LHCN-M2 (cell line): ENCODE measurements around the gene CCBE1. TPM values are rescaled to one million over a fixed set of nuclear protein-coding genes. Genes with fewer than 3 reads are reported as not detected.

Experiments
- DNase-seq: peaks from one replicate; pipeline ENCODE4 v3.0.0-alpha.2; 2012; ENCODE audit warnings: low read depth
- total RNA-seq: library from RNA; depleted of rRNA; stranded (reverse); fragments of >200 nt; gene quantifications from 2 replicates; pipeline ENCODE4 v1.2.3, GENCODE V29; 2014

The CCBE1 gene
- total RNA-seq, 1 experiment from 2014 or later = 54.9 TPM

GRCh38 chr18:59455728-59456276 lies 241.4 kb downstream of the CCBE1 start:
- no peak for DNase-seq

GRCh38 chr18:59454909-59455727 lies 242.1 kb downstream of the CCBE1 start:
- no peak for DNase-seq

GRCh38 chr18:59453468-59453961 lies 243.7 kb downstream of the CCBE1 start:
- DNase-seq = no peak

- no peak for DNase-seq
Observed at GRCh38 chr18:59451963-59452362, 245.3 kb downstream of the CCBE1 start.

GRCh38 chr18:59451073-59451472 lies 246.2 kb downstream of the CCBE1 start:
- DNase-seq = no peak

- peak; percentile 31 for DNase-seq
Observed at GRCh38 chr18:59448546-59448945, 248.7 kb downstream of the CCBE1 start.

- peak; percentile 31 for DNase-seq
Observed at GRCh38 chr18:59446012-59446411, 251.2 kb downstream of the CCBE1 start.

GRCh38 chr18:59437851-59438569 lies 259.2 kb downstream of the CCBE1 start:
- no peak for DNase-seq

- DNase-seq = peak; percentile 29
Observed at GRCh38 chr18:59432803-59433597, 264.2 kb downstream of the CCBE1 start.

- DNase-seq = no peak
Observed at GRCh38 chr18:59431131-59431530, 266.1 kb downstream of the CCBE1 start.

- DNase-seq = no peak
Observed at GRCh38 chr18:59429608-59430007, 267.6 kb downstream of the CCBE1 start.

GRCh38 chr18:59428018-59428417 lies 269.2 kb downstream of the CCBE1 start:
- DNase-seq = no peak

GRCh38 chr18:59426855-59427254 lies 270.4 kb downstream of the CCBE1 start:
- no peak for DNase-seq

GRCh38 chr18:59423259-59423658 lies 274.0 kb downstream of the CCBE1 start:
- DNase-seq = no peak

- DNase-seq = no peak
Observed at GRCh38 chr18:59420244-59420643, 277.0 kb downstream of the CCBE1 start.

GRCh38 chr18:59419386-59419785 lies 277.8 kb downstream of the CCBE1 start:
- DNase-seq = peak; percentile 58

GRCh38 chr18:59416818-59417217 lies 280.4 kb downstream of the CCBE1 start:
- peak; percentile 20 for DNase-seq

GRCh38 chr18:59414111-59414653 lies 283.0 kb downstream of the CCBE1 start:
- DNase-seq = no peak

GRCh38 chr18:59402432-59403090 lies 294.7 kb downstream of the CCBE1 start:
- peak; percentile 72 for DNase-seq

GRCh38 chr18:59400407-59400806 lies 296.8 kb downstream of the CCBE1 start:
- DNase-seq = no peak
